GM13976 (cell line): ENCODE data around the gene CDRT4.
"Not testable (repeated sequence)": the region's sequence is repeated elsewhere in the genome, so short reads cannot be mapped to it uniquely, and the experiment has no call there.

Experiments
- DNase-seq: peaks from one replicate; pipeline ENCODE4 v3.0.0; 2012; ENCODE audit warnings: low spot score
- in situ Hi-C: fragments of 300-500 bp; cut with MboI; formaldehyde crosslinking; loops from one replicate; pipeline ENCODE4 v1.12.0; 2022; ENCODE audit warnings: low sequenced_read_pairs, mixed read lengths, inconsistent platforms; ENCODE audit not compliant: unreplicated experiment
- TF ChIP-seq, protein P1 (sequence below): IDR thresholded peaks from 2 replicates; pipeline ENCODE4 v1.5.1; 2012; ENCODE audit warnings: borderline replicate concordance, mild to moderate bottlenecking; ENCODE audit not compliant: insufficient read depth; ENCODE audit errors: extremely low read depth, missing control alignments, control extremely low read depth

The CDRT4 gene

DNA sequence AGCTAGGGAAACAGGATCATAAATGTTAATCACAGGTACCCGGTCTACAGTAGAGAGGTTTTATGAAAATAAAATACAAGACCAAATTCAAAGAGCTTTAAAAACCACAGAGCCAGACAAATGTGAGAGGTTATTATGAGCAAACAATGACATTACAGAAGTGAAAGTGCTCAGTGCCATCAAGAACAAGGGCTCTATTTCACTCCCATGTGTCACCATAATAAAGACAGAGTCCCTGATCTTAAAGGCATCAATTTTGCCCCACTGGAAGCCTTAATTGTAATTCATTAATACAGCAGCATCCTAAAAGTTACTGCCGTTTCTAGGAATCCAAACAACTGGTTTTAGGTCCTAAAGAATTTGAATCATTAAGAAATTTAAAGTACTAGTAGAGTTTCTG, 43.7 kb upstream of the CDRT4 start:
- TF ChIP-seq, protein P1, sequence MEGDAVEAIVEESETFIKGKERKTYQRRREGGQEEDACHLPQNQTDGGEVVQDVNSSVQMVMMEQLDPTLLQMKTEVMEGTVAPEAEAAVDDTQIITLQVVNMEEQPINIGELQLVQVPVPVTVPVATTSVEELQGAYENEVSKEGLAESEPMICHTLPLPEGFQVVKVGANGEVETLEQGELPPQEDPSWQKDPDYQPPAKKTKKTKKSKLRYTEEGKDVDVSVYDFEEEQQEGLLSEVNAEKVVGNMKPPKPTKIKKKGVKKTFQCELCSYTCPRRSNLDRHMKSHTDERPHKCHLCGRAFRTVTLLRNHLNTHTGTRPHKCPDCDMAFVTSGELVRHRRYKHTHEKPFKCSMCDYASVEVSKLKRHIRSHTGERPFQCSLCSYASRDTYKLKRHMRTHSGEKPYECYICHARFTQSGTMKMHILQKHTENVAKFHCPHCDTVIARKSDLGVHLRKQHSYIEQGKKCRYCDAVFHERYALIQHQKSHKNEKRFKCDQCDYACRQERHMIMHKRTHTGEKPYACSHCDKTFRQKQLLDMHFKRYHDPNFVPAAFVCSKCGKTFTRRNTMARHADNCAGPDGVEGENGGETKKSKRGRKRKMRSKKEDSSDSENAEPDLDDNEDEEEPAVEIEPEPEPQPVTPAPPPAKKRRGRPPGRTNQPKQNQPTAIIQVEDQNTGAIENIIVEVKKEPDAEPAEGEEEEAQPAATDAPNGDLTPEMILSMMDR = no peak
- DNase-seq = no peak
- in situ Hi-C loops = no loop called here

DNA sequence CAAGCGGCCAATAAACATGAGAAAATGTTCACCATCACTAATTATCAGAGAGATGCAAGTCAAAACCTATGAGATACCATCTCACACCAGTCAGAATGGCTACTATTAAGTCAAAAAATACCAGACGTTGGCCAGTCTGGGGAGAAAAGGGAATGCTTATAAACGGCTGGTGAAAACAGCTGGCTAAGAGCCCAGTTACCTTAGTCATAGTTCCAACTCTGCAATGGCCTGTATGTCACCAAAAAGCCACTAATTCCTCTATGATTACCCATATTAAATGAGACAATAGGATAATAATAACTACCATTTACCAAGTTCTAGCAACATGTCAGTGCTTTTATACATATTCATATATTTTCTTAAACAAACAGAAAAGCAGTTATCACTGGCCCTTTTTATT, 42.9 kb upstream of the CDRT4 start:
- TF ChIP-seq, protein P1 = no peak
- in situ Hi-C loops = no loop called here
- DNase-seq = no peak

DNA sequence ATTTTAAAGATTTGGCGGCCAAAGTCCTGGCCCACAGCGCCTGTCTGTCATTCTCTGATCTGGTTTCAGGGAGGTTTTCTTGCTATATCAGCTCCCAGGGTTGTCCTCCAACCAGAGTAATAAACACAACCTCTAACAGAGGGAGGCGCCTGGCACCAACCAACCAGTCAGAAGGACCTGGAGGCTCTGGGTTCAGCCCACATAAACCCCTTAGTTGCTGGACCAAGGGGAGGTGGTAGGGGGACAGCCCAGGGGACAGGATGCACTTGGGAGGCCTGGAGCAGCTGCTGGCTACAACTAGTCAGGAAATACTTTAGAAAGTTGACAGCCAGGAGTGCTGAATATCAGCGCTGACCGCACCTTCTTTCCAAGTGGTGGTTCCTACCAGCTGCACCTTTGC, 41.7 kb upstream of the CDRT4 start:
- in situ Hi-C loops = loop anchor here (10.0 kb wide), 1 partner anchor 254 kb away; no protein-coding TSS in a partner anchor
- TF ChIP-seq, protein P1 = no peak
- DNase-seq = no peak

DNA sequence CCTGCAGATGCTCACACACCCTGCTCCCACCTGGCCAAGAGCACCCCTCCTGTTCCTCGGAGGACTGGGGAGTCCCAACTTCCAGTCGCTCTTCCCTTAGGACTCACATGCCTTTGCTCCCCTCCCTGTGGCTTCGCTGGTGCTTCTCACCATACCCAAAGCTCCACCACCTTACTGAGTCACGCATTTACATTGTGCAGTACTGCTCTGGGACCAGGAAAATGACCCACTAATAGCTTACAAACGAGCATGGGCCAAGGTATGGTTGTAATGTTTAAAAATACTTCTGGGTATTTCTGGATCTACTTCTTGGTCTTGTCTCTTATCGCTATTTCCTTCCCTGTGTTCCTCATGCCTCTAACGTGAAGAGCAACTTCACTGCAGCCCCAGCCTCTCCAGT, 41.0 kb upstream of the CDRT4 start:
- TF ChIP-seq, protein P1 = no peak
- in situ Hi-C loops = loop anchor here (10.0 kb wide), 1 partner anchor 254 kb away; no protein-coding TSS in a partner anchor
- DNase-seq = no peak

DNA sequence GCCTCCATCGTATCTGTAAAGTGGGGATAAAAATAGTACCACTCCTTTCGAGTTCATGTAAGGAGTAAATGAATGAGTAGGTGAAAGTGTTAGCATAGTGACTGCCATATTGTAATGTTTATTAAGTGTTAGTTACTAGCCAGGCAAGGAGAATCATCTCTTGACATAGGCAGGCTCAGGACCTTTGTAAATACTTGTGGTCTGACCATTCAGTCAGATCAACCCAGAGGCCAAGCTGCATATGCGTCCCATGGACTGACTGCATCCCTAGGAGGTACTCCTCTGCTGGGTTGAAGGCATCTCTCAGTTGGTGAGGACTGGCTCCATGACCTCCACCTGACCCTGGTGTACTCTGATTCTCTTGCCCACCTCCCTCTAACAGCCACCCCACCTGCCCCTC, 40.5 kb upstream of the CDRT4 start:
- no peak for DNase-seq
- TF ChIP-seq, protein P1 = no peak
- in situ Hi-C loops = loop anchor here (10.0 kb wide), 1 partner anchor 253 kb away; no protein-coding TSS in a partner anchor

DNA sequence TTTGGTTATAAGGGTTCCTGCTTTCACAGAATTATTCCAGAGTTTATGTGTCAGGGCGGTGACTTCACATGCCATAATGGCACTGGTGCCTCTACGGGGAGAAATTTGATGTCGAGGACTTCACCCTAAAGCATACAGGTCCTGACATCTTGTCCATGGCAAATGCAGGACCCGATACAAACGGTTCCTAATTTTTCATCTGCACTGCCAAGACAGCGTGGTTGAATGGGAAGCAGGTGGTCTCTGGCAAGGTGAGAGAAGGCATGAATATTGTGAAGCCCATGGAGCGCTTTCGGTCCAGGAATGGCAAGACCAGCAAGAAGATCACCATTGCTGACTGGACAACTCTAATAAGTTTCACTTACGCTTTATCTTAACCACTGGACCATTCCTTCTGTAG, 39.6 kb upstream of the CDRT4 start:
- no peak for DNase-seq
- in situ Hi-C loops = loop anchor here (10.0 kb wide), 1 partner anchor 252 kb away; no protein-coding TSS in a partner anchor
- TF ChIP-seq, protein P1 = no peak

DNA sequence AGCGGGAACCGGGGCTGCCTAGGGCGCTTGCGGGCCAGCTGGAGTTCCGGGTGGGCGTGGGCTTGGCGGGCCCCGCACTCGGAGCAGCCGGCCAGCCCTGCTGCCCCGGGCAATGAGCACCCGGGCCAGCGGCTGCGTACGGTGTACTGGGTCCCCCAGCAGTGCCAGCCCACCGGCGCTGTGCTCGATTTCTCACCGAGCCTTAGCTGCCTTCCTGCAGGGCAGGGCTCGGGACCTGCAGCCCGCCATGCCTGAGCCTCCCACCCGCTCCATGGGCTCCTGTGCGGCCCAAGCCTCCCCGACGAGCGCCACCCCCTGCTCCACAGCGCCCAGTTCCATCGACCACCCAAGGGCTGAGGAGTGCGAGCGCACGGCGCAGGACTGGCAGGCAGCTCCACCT, 38.3 kb upstream of the CDRT4 start:
- in situ Hi-C loops = loop anchor here (10.0 kb wide), 1 partner anchor 251 kb away; no protein-coding TSS in a partner anchor
- DNase-seq = not testable (repeated sequence)
